Measurements from ENCODE around the gene TIGD4.

DNA sequence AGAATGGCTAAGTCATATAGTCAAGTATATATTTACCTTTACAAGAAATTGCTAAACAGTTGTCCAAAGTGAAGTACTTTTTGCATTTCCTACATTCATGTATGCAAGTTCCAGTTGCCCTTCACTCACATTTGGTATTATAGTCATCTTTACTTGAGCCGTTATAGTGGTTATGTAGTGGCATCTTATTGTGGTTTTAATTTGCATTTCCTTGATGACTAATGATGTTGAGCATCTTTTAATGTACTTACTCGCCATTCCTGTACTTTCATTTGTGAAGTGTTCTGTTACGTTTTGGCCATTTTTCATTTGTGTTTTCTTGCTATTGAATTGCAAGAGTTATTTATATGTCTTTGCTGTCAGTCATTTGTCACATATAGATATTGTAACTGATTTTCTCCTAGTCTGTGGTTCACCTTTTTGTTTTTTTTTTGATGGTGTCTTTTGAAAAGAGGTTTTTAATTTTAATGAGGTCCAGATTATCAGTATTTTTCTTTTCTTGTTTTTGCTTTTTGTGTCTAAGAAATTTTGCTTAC lies 27.8 kb upstream of the TIGD4 start:
- TF ChIP-seq CHD2 (IDR thresholded peaks at IDR 0.05; ENCODE audit: low read depth, low read length), result no peak
- TF ChIP-seq KDM5B (CRISPR knock-in tag; IDR thresholded peaks at IDR 0.05; ENCODE audit: borderline replicate concordance), result no peak
- TF ChIP-seq ZNF639 (CRISPR knock-in tag; conservative IDR thresholded peaks at IDR 0.05), result no peak
- TF ChIP-seq ZNF329 (CRISPR knock-in tag; IDR thresholded peaks at IDR 0.05; ENCODE audit: low read depth), result no peak
